SK-N-SH treated with all-trans-retinoic acid at 6 μM for 48 hours (cell line): Measurements from ENCODE around the gene NAB1.

Source experiments
- ARNTL ChIP-seq: fragments of 450-650 bp; formaldehyde crosslinking; IDR thresholded peaks from 2 replicates; pipeline ENCODE4 v1.5.0; 2020; ENCODE audit warnings: low read depth, mild to moderate bottlenecking, moderate library complexity, borderline replicate concordance
- CSDC2 ChIP-seq: fragments of 250-450 bp; sonication (Bioruptor Pico); IDR thresholded peaks from 2 replicates; pipeline ENCODE4 v1.5.0; 2020; ENCODE audit warnings: mild to moderate bottlenecking, moderate library complexity
- ESRRG ChIP-seq: fragments of 250-450 bp; sonication (Bioruptor Pico); IDR thresholded peaks from 2 replicates; pipeline ENCODE4 v1.6.1; 2021; ENCODE audit warnings: mild to moderate bottlenecking
- PATZ1 ChIP-seq: fragments of 250-450 bp; sonication (Bioruptor Pico); IDR thresholded peaks from 2 replicates; pipeline ENCODE4 v1.8.0; 2020; ENCODE audit warnings: mild to moderate bottlenecking, moderate library complexity, borderline replicate concordance
- RARB ChIP-seq: fragments of 250-450 bp; sonication (Bioruptor Pico); IDR thresholded peaks from 2 replicates; pipeline ENCODE4 v1.8.0; 2021; ENCODE audit warnings: mild to moderate bottlenecking, moderate library complexity
- SNAI2 ChIP-seq: fragments of 250-450 bp; sonication (Bioruptor Pico); IDR thresholded peaks from 2 replicates; pipeline ENCODE4 v1.5.0; 2020; ENCODE audit warnings: mild to moderate bottlenecking, moderate library complexity
- ZC3H10 ChIP-seq: fragments of 250-450 bp; sonication (Bioruptor Pico); IDR thresholded peaks from 2 replicates; pipeline ENCODE4 v1.5.1; 2021; ENCODE audit warnings: mild to moderate bottlenecking, moderate library complexity
- ZFP3 ChIP-seq: fragments of 250-450 bp; sonication (Bioruptor Pico); IDR thresholded peaks from 2 replicates; pipeline ENCODE4 v1.5.0; 2020; ENCODE audit warnings: mild to moderate bottlenecking, moderate library complexity
- ZFP30 ChIP-seq: fragments of 450-650 bp; formaldehyde crosslinking; IDR thresholded peaks from 2 replicates; pipeline ENCODE4 v1.5.0; 2022; ENCODE audit warnings: mild to moderate bottlenecking, moderate library complexity
- ZNF70 ChIP-seq: fragments of 450-650 bp; formaldehyde crosslinking; IDR thresholded peaks from 2 replicates; pipeline ENCODE4 v1.5.0; 2020; ENCODE audit warnings: mild to moderate bottlenecking, moderate library complexity
- ZNF8 ChIP-seq: fragments of 450-650 bp; formaldehyde crosslinking; IDR thresholded peaks from 2 replicates; pipeline ENCODE4 v1.5.0; 2020; ENCODE audit warnings: mild to moderate bottlenecking, moderate library complexity

- no peak for TF ChIP-seq ARNTL
- TF ChIP-seq RARB (CRISPR knock-in tag): no peak
- TF ChIP-seq CSDC2 (CRISPR knock-in tag): no peak
- no peak for TF ChIP-seq ZC3H10 (CRISPR knock-in tag)
- TF ChIP-seq ESRRG: no peak
- TF ChIP-seq ZFP3 (CRISPR knock-in tag): no peak
- no peak for TF ChIP-seq SNAI2 (CRISPR knock-in tag)
- TF ChIP-seq PATZ1 (CRISPR knock-in tag): no peak
- no peak for TF ChIP-seq ZFP30 (CRISPR knock-in tag)
- TF ChIP-seq ZNF8 (CRISPR knock-in tag): no peak
- no peak for TF ChIP-seq ZNF70 (CRISPR knock-in tag)
Observed at GRCh38 chr2:190677255-190677654, 28.4 kb downstream of the NAB1 start.
